ENCODE data around the gene CLIP2.

- TF ChIP-seq POLR2A (IDR thresholded peaks at IDR 0.05) = no peak
- TF ChIP-seq CTCF (IDR thresholded peaks at IDR 0.05) = no peak
Measured at GRCh38 chr7:74256491-74257408, 32.5 kb upstream of the CLIP2 start.

Data from sigmoid colon (tissue), 3 donors.